ENCODE results near the gene FAM209B.
"Not testable (repeated sequence)": the region's sequence is repeated elsewhere in the genome, so short reads cannot be mapped to it uniquely, and the experiment has no call there.

The FAM209B gene

GRCh38 chr20:56518126-56518525 is 14.9 kb upstream of the FAM209B start:
- Histone ChIP-seq H3K36me3 (ENCODE audit: control insufficient read depth, insufficient read depth, low read length) (no peaks in the 10 kb centered on the region), H2AFZ (no peak overlapping the region), H3K9ac (no peak overlapping the region), H3K4me2 (ENCODE audit: low read length) (no peak overlapping the region), H3K4me1 (no peaks in the 10 kb centered on the region), H3K9me3 (ENCODE audit: control insufficient read depth, low read length) (no peaks in the 10 kb centered on the region), H3K27me3 (ENCODE audit: control insufficient read depth, insufficient read depth, low read length) (no peaks in the 10 kb centered on the region), H3K27ac (no peak overlapping the region), H3K79me2 (no peaks in the 10 kb centered on the region), H3K4me3 (ENCODE audit: low read depth, low read length) (no peak overlapping the region)
- TF ChIP-seq CTCF (IDR thresholded peaks at IDR 0.05): no peak

GRCh38 chr20:56518721-56519398 is 14.2 kb upstream of the FAM209B start:
- H3K36me3 ChIP-seq (ENCODE audit: control insufficient read depth, insufficient read depth, low read length): no peaks in the 10 kb centered on the region
- no peak overlapping the region for H3K9ac ChIP-seq
- TF ChIP-seq CTCF (IDR thresholded peaks at IDR 0.05): no peak
- H3K27me3 ChIP-seq (ENCODE audit: control insufficient read depth, insufficient read depth, low read length): no peaks in the 10 kb centered on the region
- H3K9me3 ChIP-seq (ENCODE audit: control insufficient read depth, low read length): no peaks in the 10 kb centered on the region
- no peak overlapping the region for H3K27ac ChIP-seq
- H3K4me3 ChIP-seq (ENCODE audit: low read depth, low read length): no peak overlapping the region
- H3K79me2 ChIP-seq: no peaks in the 10 kb centered on the region
- H3K4me2 ChIP-seq (ENCODE audit: low read length): no peak overlapping the region
- no peak overlapping the region for H2AFZ ChIP-seq
- no peaks in the 10 kb centered on the region for H3K4me1 ChIP-seq

- Histone ChIP-seq H3K27ac (no peak overlapping the region), H3K4me3 (ENCODE audit: low read depth, low read length) (no peak overlapping the region), H3K4me2 (ENCODE audit: low read length) (no peak overlapping the region), H3K4me1 (no peaks in the 10 kb centered on the region), H3K79me2 (no peaks in the 10 kb centered on the region), H3K36me3 (ENCODE audit: control insufficient read depth, insufficient read depth, low read length) (no peaks in the 10 kb centered on the region), H3K9ac (no peak overlapping the region), H3K27me3 (ENCODE audit: control insufficient read depth, insufficient read depth, low read length) (no peaks in the 10 kb centered on the region), H2AFZ (no peak overlapping the region), H3K9me3 (ENCODE audit: control insufficient read depth, low read length) (no peaks in the 10 kb centered on the region)
- TF ChIP-seq CTCF (IDR thresholded peaks at IDR 0.05): no peak
Measured at GRCh38 chr20:56519551-56519950, 13.5 kb upstream of the FAM209B start.

GRCh38 chr20:56520180-56520579 is 12.9 kb upstream of the FAM209B start:
- Histone ChIP-seq H3K4me2 (ENCODE audit: low read length) (no peak overlapping the region), H3K79me2 (no peaks in the 10 kb centered on the region), H3K9me3 (ENCODE audit: control insufficient read depth, low read length) (no peaks in the 10 kb centered on the region), H3K4me3 (ENCODE audit: low read depth, low read length) (no peak overlapping the region), H2AFZ (no peak overlapping the region), H3K36me3 (ENCODE audit: control insufficient read depth, insufficient read depth, low read length) (no peaks in the 10 kb centered on the region), H3K27me3 (ENCODE audit: control insufficient read depth, insufficient read depth, low read length) (no peaks in the 10 kb centered on the region), H3K9ac (no peak overlapping the region), H3K4me1 (no peaks in the 10 kb centered on the region), H3K27ac (no peak overlapping the region)
- TF ChIP-seq CTCF (IDR thresholded peaks at IDR 0.05): no peak

GRCh38 chr20:56520746-56521354 is 12.2 kb upstream of the FAM209B start:
- H3K36me3 ChIP-seq (ENCODE audit: control insufficient read depth, insufficient read depth, low read length): not testable (repeated sequence)

More at GRCh38 chr20:56520746-56521354, 12.2 kb upstream of the FAM209B start:
- not testable (repeated sequence) for H3K4me2 ChIP-seq (ENCODE audit: low read length); H3K9ac ChIP-seq; H2AFZ ChIP-seq; H3K4me1 ChIP-seq; H3K27ac ChIP-seq; H3K27me3 ChIP-seq (ENCODE audit: control insufficient read depth, insufficient read depth, low read length); H3K4me3 ChIP-seq (ENCODE audit: low read depth, low read length); H3K79me2 ChIP-seq; H3K9me3 ChIP-seq (ENCODE audit: control insufficient read depth, low read length)

All from parathyroid adenoma (tissue), 2 donors.